ENCODE data around the gene MTLN. TPM values are rescaled to one million over a fixed set of nuclear protein-coding genes. Genes with fewer than 3 reads are reported as not detected.
"Not testable (repeated sequence)": the region's sequence is repeated elsewhere in the genome, so short reads cannot be mapped to it uniquely, and the experiment has no call there.

The MTLN gene
- total and polyA plus RNA-seq, 2 of the 8 experiments (the other 6 are each of a cell fraction or from before 2014, with no cell fraction given): 38.6 to 104 TPM

DNA sequence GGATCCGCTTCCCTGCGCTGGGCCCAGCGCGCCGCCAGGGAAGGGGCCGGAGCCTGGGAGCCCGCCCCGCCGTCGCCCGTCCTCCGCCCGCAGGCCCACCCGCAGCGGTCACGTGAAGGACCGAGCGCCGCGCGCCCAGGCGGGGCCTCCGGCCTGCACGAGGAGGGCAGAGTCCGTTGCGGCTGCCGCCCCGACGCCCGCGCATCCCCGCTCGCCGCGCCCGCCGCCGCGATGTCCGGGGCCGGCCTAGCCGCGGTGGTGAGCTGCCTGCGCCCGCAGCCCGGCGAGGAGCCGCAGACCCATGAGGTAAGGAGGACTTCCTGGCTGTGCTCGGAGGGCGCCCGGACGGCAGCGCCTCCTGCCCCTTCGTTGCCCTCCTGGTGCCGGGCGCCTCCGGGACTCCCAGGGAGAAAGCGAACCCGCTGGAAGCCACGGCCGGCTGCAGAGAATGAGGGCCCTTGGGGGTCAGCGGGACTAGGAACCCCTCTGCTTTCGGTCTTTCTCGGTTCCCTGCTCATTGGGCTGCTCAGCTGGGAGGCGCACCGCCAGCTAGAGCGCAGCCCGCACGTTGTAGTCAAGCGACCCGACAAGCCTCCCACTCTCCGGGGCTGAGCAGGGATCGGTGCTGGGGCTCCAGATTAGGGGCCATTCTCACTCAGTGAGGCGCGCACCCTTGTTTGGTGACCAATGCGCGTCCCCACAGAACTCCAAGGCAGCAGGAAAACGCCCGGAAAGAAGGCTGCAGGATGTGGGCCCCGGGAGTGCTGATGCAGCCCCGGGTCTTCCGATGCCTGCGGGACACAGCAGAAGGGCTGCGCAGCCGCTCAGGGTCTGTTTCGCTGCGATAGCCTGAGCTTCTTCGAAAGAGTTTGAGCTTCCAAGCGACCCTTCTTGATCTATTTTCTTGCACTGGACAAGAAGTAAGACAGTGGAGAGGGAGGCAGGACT, 33.4 kb upstream of the MTLN start:
- H2BK20ac ChIP-seq (ENCODE audit: low read length); H2AK5ac ChIP-seq (ENCODE audit: low read depth, low read length); H3K27me3 ChIP-seq (replicated peaks in 1 of 4; ENCODE audit: control insufficient read depth in 3 of 4, extremely low read depth in 1 of 4, insufficient read depth in 3 of 4, low read length in 3 of 4); H2BK12ac ChIP-seq (ENCODE audit: low read depth, low read length); H3K79me1 ChIP-seq (ENCODE audit: low read depth, low read length); DNase-seq (ENCODE audit: low read depth in 1 of 2, low spot score in 2 of 2); H3K36me3 ChIP-seq (ENCODE audit: control insufficient read depth in 2 of 4, insufficient read depth in 4 of 4, low read length in 3 of 4); H3K9me3 ChIP-seq (ENCODE audit: insufficient read depth in 2 of 2, low read depth in 1 of 2, low read length in 1 of 2); H4K20me1 ChIP-seq (replicated peaks in 1 of 2; ENCODE audit: control insufficient read depth in 1 of 2, insufficient read depth in 2 of 2, low read length in 2 of 2); H2AFZ ChIP-seq (ENCODE audit: low read length); H3K23me2 ChIP-seq (ENCODE audit: low read depth, low read length); H3K4me1 ChIP-seq (replicated peaks in 1 of 4; ENCODE audit: control insufficient read depth in 3 of 4, insufficient read depth in 4 of 4, low read length in 3 of 4); H3K9ac ChIP-seq (replicated peaks in 1 of 4; ENCODE audit: extremely low read depth in 1 of 4, low read depth in 3 of 4, low read length in 3 of 4); H3K4me3 ChIP-seq (ENCODE audit: extremely low read depth in 1 of 4, insufficient read depth in 2 of 4, low read depth in 3 of 4, low read length in 4 of 4); CTCF ChIA-PET (ENCODE audit: partially characterized antibody); H3K79me2 ChIP-seq (ENCODE audit: control insufficient read depth in 1 of 2, insufficient read depth in 2 of 2, low read length in 2 of 2); POLR2A ChIA-PET (ENCODE audit: partially characterized antibody); H3K56ac ChIP-seq (replicated peaks; ENCODE audit: insufficient read length, low read depth, low read length); H3K4ac ChIP-seq (replicated peaks; ENCODE audit: insufficient read length, low read depth, low read length); H3K18ac ChIP-seq (ENCODE audit: extremely low read depth, low read length); H4K5ac ChIP-seq (ENCODE audit: insufficient read length, low read depth, low read length); H2BK120ac ChIP-seq (replicated peaks; ENCODE audit: low read depth, low read length); H4K8ac ChIP-seq (ENCODE audit: extremely low read depth, insufficient read depth, low read length); H3K23ac ChIP-seq (ENCODE audit: insufficient read length); H3K4me2 ChIP-seq (ENCODE audit: insufficient read depth in 1 of 2, low read depth in 2 of 2, low read length in 2 of 2); H4K91ac ChIP-seq (replicated peaks; ENCODE audit: insufficient read length, low read length); FAIRE-seq; H3K14ac ChIP-seq (ENCODE audit: insufficient read length); H2BK15ac ChIP-seq (ENCODE audit: low read length); H2BK5ac ChIP-seq (ENCODE audit: low read depth, low read length); H3K27ac ChIP-seq (ENCODE audit: low read depth, low read length): not testable (repeated sequence)
- WGBS, 2 experiments (ENCODE audit: extremely low coverage in 1 of 2, insufficient coverage in 1 of 2, insufficient read length in 1 of 2, insufficient replicate concordance in 2 of 2, low coverage in 1 of 2, low lambda C conversion rate in 2 of 2, missing lambda C conversion rate in 1 of 2): no CpG with 5 or more reads among the region's 89 CpGs

DNA sequence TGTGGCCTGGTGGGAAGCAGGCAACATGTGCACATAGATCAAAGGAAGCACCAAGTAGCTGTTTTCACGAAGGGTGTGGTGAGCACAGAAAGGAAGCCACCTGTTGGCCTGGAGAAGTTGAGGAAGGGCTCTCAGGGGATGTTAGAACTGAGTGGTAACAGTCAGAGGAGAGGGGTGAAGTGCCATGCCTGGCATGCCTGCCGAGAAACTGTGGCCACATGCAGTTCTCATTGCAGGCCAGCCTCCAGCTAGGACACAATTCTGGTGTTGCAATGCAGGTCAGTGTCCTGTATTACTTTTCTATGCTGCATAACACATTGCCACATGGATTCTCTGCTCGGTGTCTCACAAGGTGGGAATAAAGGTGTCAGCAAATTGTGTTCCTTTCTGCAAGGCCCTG, 30.9 kb upstream of the MTLN start:
- POLR2A ChIA-PET (ENCODE audit: partially characterized antibody); H2AFZ ChIP-seq (ENCODE audit: low read length); H3K23me2 ChIP-seq (ENCODE audit: low read depth, low read length); H2AK5ac ChIP-seq (ENCODE audit: low read depth, low read length); H3K4me2 ChIP-seq (ENCODE audit: insufficient read depth in 1 of 2, low read depth in 2 of 2, low read length in 2 of 2); H3K4me1 ChIP-seq (replicated peaks in 1 of 4; ENCODE audit: control insufficient read depth in 3 of 4, insufficient read depth in 4 of 4, low read length in 3 of 4); H2BK15ac ChIP-seq (ENCODE audit: low read length); H2BK5ac ChIP-seq (ENCODE audit: low read depth, low read length); H3K14ac ChIP-seq (ENCODE audit: insufficient read length); H2BK20ac ChIP-seq (ENCODE audit: low read length); H4K20me1 ChIP-seq (replicated peaks in 1 of 2; ENCODE audit: control insufficient read depth in 1 of 2, insufficient read depth in 2 of 2, low read length in 2 of 2); H4K5ac ChIP-seq (ENCODE audit: insufficient read length, low read depth, low read length); FAIRE-seq; H3K4me3 ChIP-seq (ENCODE audit: extremely low read depth in 1 of 4, insufficient read depth in 2 of 4, low read depth in 3 of 4, low read length in 4 of 4); H3K9ac ChIP-seq (replicated peaks in 1 of 4; ENCODE audit: extremely low read depth in 1 of 4, low read depth in 3 of 4, low read length in 3 of 4); H3K23ac ChIP-seq (ENCODE audit: insufficient read length); H3K79me2 ChIP-seq (ENCODE audit: control insufficient read depth in 1 of 2, insufficient read depth in 2 of 2, low read length in 2 of 2); H3K9me3 ChIP-seq (ENCODE audit: insufficient read depth in 2 of 2, low read depth in 1 of 2, low read length in 1 of 2); CTCF ChIA-PET (ENCODE audit: partially characterized antibody); H3K36me3 ChIP-seq (ENCODE audit: control insufficient read depth in 2 of 4, insufficient read depth in 4 of 4, low read length in 3 of 4); DNase-seq (ENCODE audit: low read depth in 1 of 2, low spot score in 2 of 2); H3K4ac ChIP-seq (replicated peaks; ENCODE audit: insufficient read length, low read depth, low read length); H2BK12ac ChIP-seq (ENCODE audit: low read depth, low read length); H3K27me3 ChIP-seq (replicated peaks in 1 of 4; ENCODE audit: control insufficient read depth in 3 of 4, extremely low read depth in 1 of 4, insufficient read depth in 3 of 4, low read length in 3 of 4); H4K91ac ChIP-seq (replicated peaks; ENCODE audit: insufficient read length, low read length); H4K8ac ChIP-seq (ENCODE audit: extremely low read depth, insufficient read depth, low read length); H2BK120ac ChIP-seq (replicated peaks; ENCODE audit: low read depth, low read length); H3K79me1 ChIP-seq (ENCODE audit: low read depth, low read length); H3K27ac ChIP-seq (ENCODE audit: low read depth, low read length); H3K18ac ChIP-seq (ENCODE audit: extremely low read depth, low read length); H3K56ac ChIP-seq (replicated peaks; ENCODE audit: insufficient read length, low read depth, low read length): not testable (repeated sequence)
- WGBS, 2 experiments (ENCODE audit: extremely low coverage in 1 of 2, insufficient coverage in 1 of 2, insufficient read length in 1 of 2, insufficient replicate concordance in 2 of 2, low coverage in 1 of 2, low lambda C conversion rate in 2 of 2, missing lambda C conversion rate in 1 of 2): 88% methylated on average over 1 of the region's 3 CpGs; no CpG with 5 or more reads in 1 of the 2 experiments

Measured in H1 (cell line).